Activated naive CD4-positive, alpha-beta T cell treated with anti-CD3 and anti-CD28 coated beads for 36 hours (primary cell): ENCODE results near the gene SPRYD7. TPM values are rescaled to one million over a fixed set of nuclear protein-coding genes. Genes with fewer than 3 reads are reported as not detected.
"Not testable (repeated sequence)": the region's sequence is repeated elsewhere in the genome, so short reads cannot be mapped to it uniquely, and the experiment has no call there.

Experiments used
- CTCF ChIA-PET: fragments of 350-600 bp; sonication (Branson Sonifier 250); formaldehyde crosslinking; loops from one replicate; lab custom pipeline; 2021; ENCODE audit warnings: antibody characterized with exemption; lab: Charles Lee
- DNase-seq: peaks from one replicate; pipeline ENCODE4 v3.0.0-alpha.2; 2020
- H3K27ac Mint-ChIP-seq: one replicate; pipeline ENCODE4 v1.8.0; 2021; ENCODE audit warnings: mild to moderate bottlenecking, mixed read lengths
- H3K27me3 Mint-ChIP-seq: one replicate; pipeline ENCODE4 v1.8.0; 2021; ENCODE audit warnings: low read depth, mixed read lengths
- H3K36me3 Mint-ChIP-seq: one replicate; pipeline ENCODE4 v1.8.0; 2021; ENCODE audit warnings: low read depth, mixed read lengths
- H3K4me1 Mint-ChIP-seq: one replicate; pipeline ENCODE4 v1.8.0; 2021; ENCODE audit warnings: low read depth, mixed read lengths
- H3K4me3 Mint-ChIP-seq: one replicate; pipeline ENCODE4 v1.8.0; 2021; ENCODE audit warnings: mild to moderate bottlenecking, moderate library complexity, mixed read lengths
- H3K9me3 Mint-ChIP-seq: one replicate; pipeline ENCODE4 v1.8.0; 2021; ENCODE audit warnings: mixed read lengths
- intact Hi-C: fragments of 100-400 bp; cut with micrococcal nuclease; formaldehyde crosslinking; loops from one replicate; pipeline ENCODE4 v1.15.1; 2023
- total RNA-seq, 2 experiments: library from RNA; stranded (reverse); gene quantifications; one replicate each; pipeline ENCODE4 v1.2.3, GENCODE V29; 2021

SPRYD7 gene
- total RNA-seq, 2 experiments from 2014 or later: 2.5 to 2.6 TPM

- H3K4me3 Mint-ChIP-seq: no peak overlapping the region
- peaks cover 3% of the 10 kb centered on the region for H3K4me1 Mint-ChIP-seq
- H3K36me3 Mint-ChIP-seq: peaks cover 17% of the 10 kb centered on the region
- DNase-seq: no peak
- CTCF ChIA-PET: no interaction called here
- no peak overlapping the region for H3K27ac Mint-ChIP-seq
- intact Hi-C loops: no loop called here
- H3K9me3 Mint-ChIP-seq: peaks cover 3% of the 10 kb centered on the region
- no peaks in the 10 kb centered on the region for H3K27me3 Mint-ChIP-seq
Observed at GRCh38 chr13:49925881-49926418, 10.2 kb downstream of the SPRYD7 start.

GRCh38 chr13:49922301-49922700, 13.8 kb downstream of the SPRYD7 start:
- CTCF ChIA-PET: interaction anchor here (0.6 to 1.2 kb wide), 3 partner anchors 10 to 353 kb away, joined by 3 to 4 read pairs (median 3); partner anchors contain the start of gene SPRYD7
- Mint-ChIP-seq H3K4me1 (no peaks in the 10 kb centered on the region), H3K9me3 (peaks cover 3% of the 10 kb centered on the region), H3K36me3 (peaks cover 23% of the 10 kb centered on the region), H3K27me3 (no peaks in the 10 kb centered on the region), H3K4me3 (no peak overlapping the region), H3K27ac (no peak overlapping the region)
- intact Hi-C loops: no loop called here
- no peak for DNase-seq

- H3K9me3 Mint-ChIP-seq, CTCF ChIA-PET, H3K27me3 Mint-ChIP-seq, H3K4me3 Mint-ChIP-seq, intact Hi-C loops, H3K4me1 Mint-ChIP-seq, DNase-seq, H3K27ac Mint-ChIP-seq: not testable (repeated sequence)
- H3K36me3 Mint-ChIP-seq: peaks cover 28% of the 10 kb centered on the region
Observed at GRCh38 chr13:49920969-49921368, 15.2 kb downstream of the SPRYD7 start.

- H3K27ac Mint-ChIP-seq, DNase-seq, H3K9me3 Mint-ChIP-seq, H3K27me3 Mint-ChIP-seq, intact Hi-C loops, H3K4me1 Mint-ChIP-seq, H3K4me3 Mint-ChIP-seq, CTCF ChIA-PET: not testable (repeated sequence)
- H3K36me3 Mint-ChIP-seq: peaks cover 20% of the 10 kb centered on the region
Observed at GRCh38 chr13:49918106-49918505, 18.0 kb downstream of the SPRYD7 start.

- Mint-ChIP-seq H3K9me3 (no peaks in the 10 kb centered on the region), H3K4me1 (no peaks in the 10 kb centered on the region), H3K27me3 (no peaks in the 10 kb centered on the region), H3K36me3 (peaks cover 14% of the 10 kb centered on the region), H3K27ac (no peak overlapping the region), H3K4me3 (no peak overlapping the region)
- no peak for DNase-seq
- CTCF ChIA-PET: interaction anchor here (0.9 kb wide), 1 partner anchor 17 kb away, joined by 4 read pairs; no protein-coding TSS in a partner anchor
- intact Hi-C loops: no loop called here
Observed at GRCh38 chr13:49914947-49915346, 21.2 kb downstream of the SPRYD7 start.

GRCh38 chr13:49908637-49909036, 27.5 kb downstream of the SPRYD7 start:
- intact Hi-C loops: no loop called here
- DNase-seq: no peak
- Mint-ChIP-seq H3K27ac (no peak overlapping the region), H3K4me3 (no peak overlapping the region), H3K4me1 (no peaks in the 10 kb centered on the region), H3K9me3 (no peaks in the 10 kb centered on the region), H3K36me3 (peaks cover 4% of the 10 kb centered on the region), H3K27me3 (no peaks in the 10 kb centered on the region)
- CTCF ChIA-PET: interaction anchor here (0.6 to 1.1 kb wide), 2 partner anchors 148 to 1191 kb away, joined by 3 to 4 read pairs; no protein-coding TSS in a partner anchor

GRCh38 chr13:49904729-49905456, 31.2 kb downstream of the SPRYD7 start:
- Mint-ChIP-seq H3K36me3 (no peaks in the 10 kb centered on the region), H3K9me3 (no peaks in the 10 kb centered on the region), H3K27ac (no peak overlapping the region), H3K4me1 (no peaks in the 10 kb centered on the region), H3K27me3 (no peaks in the 10 kb centered on the region), H3K4me3 (no peak overlapping the region)
- DNase-seq: no peak
- intact Hi-C loops: no loop called here
- CTCF ChIA-PET: no interaction called here

- Mint-ChIP-seq H3K27me3 (no peaks in the 10 kb centered on the region), H3K36me3 (no peaks in the 10 kb centered on the region), H3K9me3 (no peaks in the 10 kb centered on the region), H3K4me3 (no peak overlapping the region), H3K27ac (no peak overlapping the region), H3K4me1 (no peaks in the 10 kb centered on the region)
- intact Hi-C loops: no loop called here
- CTCF ChIA-PET: no interaction called here
- no peak for DNase-seq
Observed at GRCh38 chr13:49898792-49899191, 37.3 kb downstream of the SPRYD7 start.

GRCh38 chr13:49897713-49898112, 38.4 kb downstream of the SPRYD7 start:
- Mint-ChIP-seq H3K36me3 (no peaks in the 10 kb centered on the region), H3K4me3 (no peak overlapping the region), H3K27me3 (no peaks in the 10 kb centered on the region), H3K9me3 (no peaks in the 10 kb centered on the region), H3K27ac (no peak overlapping the region), H3K4me1 (no peaks in the 10 kb centered on the region)
- intact Hi-C loops: no loop called here
- no peak for DNase-seq
- CTCF ChIA-PET: no interaction called here

- no peaks in the 10 kb centered on the region for H3K36me3 Mint-ChIP-seq
- intact Hi-C loops: no loop called here
- H3K27ac Mint-ChIP-seq: no peak overlapping the region
- H3K4me3 Mint-ChIP-seq: no peak overlapping the region
- H3K9me3 Mint-ChIP-seq: no peaks in the 10 kb centered on the region
- DNase-seq: no peak
- no peaks in the 10 kb centered on the region for H3K27me3 Mint-ChIP-seq
- no peaks in the 10 kb centered on the region for H3K4me1 Mint-ChIP-seq
- CTCF ChIA-PET: no interaction called here
Observed at GRCh38 chr13:49895826-49896225, 40.3 kb downstream of the SPRYD7 start.

GRCh38 chr13:49893591-49893990, 42.5 kb downstream of the SPRYD7 start:
- no peak overlapping the region for H3K4me3 Mint-ChIP-seq
- peaks cover 4% of the 10 kb centered on the region for H3K9me3 Mint-ChIP-seq

GRCh38 chr13:49890376-49890775, 45.8 kb downstream of the SPRYD7 start:
- intact Hi-C loops: no loop called here
- peaks cover 4% of the 10 kb centered on the region for H3K9me3 Mint-ChIP-seq
- H3K4me3 Mint-ChIP-seq: no peak overlapping the region
- no peaks in the 10 kb centered on the region for H3K36me3 Mint-ChIP-seq
- H3K4me1 Mint-ChIP-seq: no peaks in the 10 kb centered on the region
- CTCF ChIA-PET: no interaction called here
- no peaks in the 10 kb centered on the region for H3K27me3 Mint-ChIP-seq
- DNase-seq: no peak
- H3K27ac Mint-ChIP-seq: no peak overlapping the region

More at GRCh38 chr13:49893591-49893990, 42.5 kb downstream of the SPRYD7 start:
- no peak for DNase-seq
- H3K4me1 Mint-ChIP-seq: no peaks in the 10 kb centered on the region
- intact Hi-C loops: no loop called here
- no peaks in the 10 kb centered on the region for H3K27me3 Mint-ChIP-seq
- CTCF ChIA-PET: no interaction called here
- H3K36me3 Mint-ChIP-seq: no peaks in the 10 kb centered on the region
- H3K27ac Mint-ChIP-seq: no peak overlapping the region

GRCh38 chr13:49878682-49879081, 57.5 kb downstream of the SPRYD7 start:
- Mint-ChIP-seq H3K27me3 (peaks cover 21% of the 10 kb centered on the region), H3K4me3 (no peak overlapping the region), H3K27ac (no peak overlapping the region), H3K36me3 (peaks cover 8% of the 10 kb centered on the region), H3K4me1 (no peaks in the 10 kb centered on the region), H3K9me3 (peaks cover 25% of the 10 kb centered on the region)
- DNase-seq: no peak
- CTCF ChIA-PET: no interaction called here
- intact Hi-C loops: no loop called here
